ENCODE results near the gene ATP12A.

Gene ATP12A

GRCh38 chr13:24680258-24680920 is at the start of gene ATP12A:
Gene ATP12A, plus strand, starts transcription at chr13:24680408. Its CDS starts 336 bp downstream, at chr13:24680744.
- DNase-seq (ENCODE audit: low read depth, low spot score): peak; percentile 77

GRCh38 chr13:24630851-24631620 is 49.2 kb upstream of the ATP12A start:
- peak; percentile 63 for DNase-seq (ENCODE audit: low read depth, low spot score)

- DNase-seq (ENCODE audit: low read depth, low spot score): no peak
Measured at GRCh38 chr13:24631922-24632321, 48.3 kb upstream of the ATP12A start.

- no peak for DNase-seq (ENCODE audit: low read depth, low spot score)
Measured at GRCh38 chr13:24632382-24633121, 47.7 kb upstream of the ATP12A start.

- no peak for DNase-seq (ENCODE audit: low read depth, low spot score)
Measured at GRCh38 chr13:24636776-24637175, 43.4 kb upstream of the ATP12A start.

GRCh38 chr13:24638096-24638495 is 42.1 kb upstream of the ATP12A start:
- DNase-seq (ENCODE audit: low read depth, low spot score): no peak

GRCh38 chr13:24640752-24641151 is 39.5 kb upstream of the ATP12A start:
- DNase-seq (ENCODE audit: low read depth, low spot score): no peak

- DNase-seq (ENCODE audit: low read depth, low spot score): no peak
Measured at GRCh38 chr13:24642219-24642618, 38.0 kb upstream of the ATP12A start.

- no peak for DNase-seq (ENCODE audit: low read depth, low spot score)
Measured at GRCh38 chr13:24644036-24644435, 36.2 kb upstream of the ATP12A start.

- DNase-seq (ENCODE audit: low read depth, low spot score): no peak
Measured at GRCh38 chr13:24648271-24648670, 31.9 kb upstream of the ATP12A start.

GRCh38 chr13:24648983-24649687 is 31.1 kb upstream of the ATP12A start:
- DNase-seq (ENCODE audit: low read depth, low spot score): no peak

- DNase-seq (ENCODE audit: low read depth, low spot score): no peak
Measured at GRCh38 chr13:24649688-24650043, 30.5 kb upstream of the ATP12A start.

- no peak for DNase-seq (ENCODE audit: low read depth, low spot score)
Measured at GRCh38 chr13:24650161-24650560, 30.0 kb upstream of the ATP12A start.

- DNase-seq (ENCODE audit: low read depth, low spot score): peak; percentile 67
Measured at GRCh38 chr13:24651718-24652345, 28.4 kb upstream of the ATP12A start.

- no peak for DNase-seq (ENCODE audit: low read depth, low spot score)
Measured at GRCh38 chr13:24652359-24652758, 27.8 kb upstream of the ATP12A start.

GRCh38 chr13:24654741-24655140 is 25.5 kb upstream of the ATP12A start:
- DNase-seq (ENCODE audit: low read depth, low spot score): no peak

- DNase-seq (ENCODE audit: low read depth, low spot score): no peak
Measured at GRCh38 chr13:24659239-24659638, 21.0 kb upstream of the ATP12A start.

- no peak for DNase-seq (ENCODE audit: low read depth, low spot score)
Measured at GRCh38 chr13:24660023-24660741, 20.0 kb upstream of the ATP12A start.

GRCh38 chr13:24661713-24662112 is 18.5 kb upstream of the ATP12A start:
- DNase-seq (ENCODE audit: low read depth, low spot score): no peak

GRCh38 chr13:24662195-24663088 is 17.8 kb upstream of the ATP12A start:
- no peak for DNase-seq (ENCODE audit: low read depth, low spot score)
